PC-3 (cell line): ENCODE data around the gene RFT1. TPM values are rescaled to one million over a fixed set of nuclear protein-coding genes. Genes with fewer than 3 reads are reported as not detected.

Experiments used
- ATAC-seq: fragments of 200-7000 bp; cut with Tn5 transposase; 2 replicates; pipeline ENCODE4 v1.9.1; 2020; ENCODE audit warnings: mild to moderate bottlenecking, moderate library complexity
- BruUV-seq: library from RNA; stranded (reverse); fragments of 400-500 nt; replicated peaks from 2 replicates; lab custom pipeline; 2021; lab: Mats Ljungman, UMichigan
- CTCF ChIA-PET: fragments of 300-600 bp; sonication (Branson Sonifier 250); formaldehyde crosslinking; loops from one replicate; lab custom pipeline; 2022; ENCODE audit warnings: antibody characterized with exemption; lab: Charles Lee
- POLR2A ChIA-PET: fragments of 300-600 bp; sonication (Branson Sonifier 250); formaldehyde crosslinking; loops from one replicate; lab custom pipeline; 2022; ENCODE audit warnings: antibody characterized with exemption; ENCODE audit not compliant: unreplicated experiment; lab: Charles Lee
- DNase-seq: peaks from one replicate; pipeline ENCODE4 v3.0.0-alpha.2; 2015
- H2AFZ ChIP-seq: fragments of 300-600 bp; sonication (generic); 2 replicates; pipeline ENCODE4 v1.6.0; 2016; ENCODE audit warnings: antibody characterized with exemption, low read length
- H3F3A ChIP-seq: fragments of 300-600 bp; sonication (generic); one replicate; pipeline ENCODE4 v1.6.0; 2017; ENCODE audit warnings: antibody characterized with exemption, low read length, control low read depth, mild to moderate bottlenecking; ENCODE audit not compliant: unreplicated experiment
- H3K27ac ChIP-seq: fragments of 300-600 bp; sonication (generic); 2 replicates; pipeline ENCODE4 v1.5.1; 2016; ENCODE audit warnings: mild to moderate bottlenecking, low read length
- H3K27me3 ChIP-seq: fragments of 300-600 bp; sonication (generic); 2 replicates; pipeline ENCODE4 v1.6.1; 2016; ENCODE audit warnings: low read length, mixed read lengths
- H3K36me3 ChIP-seq: fragments of 300-600 bp; sonication (generic); 2 replicates; pipeline ENCODE4 v1.6.1; 2016; ENCODE audit warnings: low read depth, mixed run types, low read length, mixed read lengths
- H3K4me1 ChIP-seq: fragments of 300-600 bp; sonication (generic); 2 replicates; pipeline ENCODE4 v1.5.1; 2016; ENCODE audit warnings: low read length; ENCODE audit not compliant: insufficient read depth
- H3K4me2 ChIP-seq: fragments of 300-600 bp; sonication (generic); 2 replicates; pipeline ENCODE4 v1.6.0; 2016; ENCODE audit warnings: low read length
- H3K4me3 ChIP-seq: fragments of 300-600 bp; sonication (generic); 2 replicates; pipeline ENCODE4 v1.5.1; 2016; ENCODE audit warnings: mild to moderate bottlenecking, low read length, mixed read lengths
- H3K79me2 ChIP-seq: fragments of 300-600 bp; sonication (generic); 2 replicates; pipeline ENCODE4 v1.6.1; 2017; ENCODE audit warnings: low read length, mixed read lengths
- H3K9ac ChIP-seq: fragments of 300-600 bp; sonication (generic); 2 replicates; pipeline ENCODE4 v1.6.0; 2016; ENCODE audit warnings: mild to moderate bottlenecking, low read length
- H3K9me2 ChIP-seq: fragments of 300-600 bp; sonication (generic); replicated peaks from 2 replicates; pipeline ENCODE4 v1.6.1; 2016; ENCODE audit warnings: mixed run types, low read length, mixed read lengths
- H3K9me3 ChIP-seq: fragments of 300-600 bp; sonication (generic); 2 replicates; pipeline ENCODE4 v1.6.1; 2016; ENCODE audit warnings: low read length, mixed read lengths
- H4K20me1 ChIP-seq: fragments of 300-600 bp; sonication (generic); 2 replicates; pipeline ENCODE4 v1.6.1; 2016; ENCODE audit warnings: low read length, mixed read lengths
- EZH2 ChIP-seq: fragments of 300-600 bp; sonication (generic); IDR thresholded peaks from one replicate; pipeline ENCODE4 v1.6.1; 2017; ENCODE audit warnings: antibody characterized with exemption, mild to moderate bottlenecking, low read length; ENCODE audit not compliant: unreplicated experiment
- EZH2phosphoT487 ChIP-seq: fragments of 300-600 bp; sonication (generic); IDR thresholded peaks from 2 replicates; pipeline ENCODE4 v1.6.1; 2018; ENCODE audit warnings: mild to moderate bottlenecking, antibody characterized with exemption, low read length, borderline replicate concordance
- intact Hi-C: fragments of 100-400 bp; cut with micrococcal nuclease; formaldehyde crosslinking; loops from 2 replicates; pipeline ENCODE4 v1.9.0; 2023
- total RNA-seq: library from RNA; depleted of rRNA; stranded (reverse); fragments of >200 nt; gene quantifications from 2 replicates; pipeline ENCODE4 v1.2.3, GENCODE V29; 2014
- TF ChIP-seq, protein P1 (sequence below): fragments of 300-600 bp; sonication (generic); conservative IDR thresholded peaks from 2 replicates; pipeline ENCODE4 v1.5.1; 2017; ENCODE audit warnings: antibody characterized with exemption, low read depth, mild to moderate bottlenecking, low read length

RFT1 gene
- total RNA-seq, 1 experiment from 2014 or later = 24.6 TPM

- no peak overlapping the region for H3K9ac ChIP-seq
- DNase-seq (no peak), ATAC-seq (no peak)
- H3K27me3 ChIP-seq = no peaks in the 10 kb centered on the region
- peaks cover 16% of the 10 kb centered on the region; the same call in 1 of the 2 replicates for H4K20me1 ChIP-seq
- BruUV-seq = TSS peak; percentile 45
- H3K79me2 ChIP-seq = peaks cover 71% of the 10 kb centered on the region
- H3K4me3 ChIP-seq = peak overlapping the region; percentile 96
- no peak overlapping the region for H2AFZ ChIP-seq
- peak overlapping the region; percentile 87 for H3K4me2 ChIP-seq
- H3K36me3 ChIP-seq = no peaks in the 10 kb centered on the region; the same call in 1 of the 2 replicates
- peaks cover 40% of the 10 kb centered on the region for H3K4me1 ChIP-seq
- intact Hi-C loops = no loop called here
- ChIA-PET CTCF (interaction anchor here (0.7 kb wide), 1 partner anchor 29 kb away, joined by 4 read pairs; no protein-coding TSS in a partner anchor), POLR2A (no interaction called here)
- no peak overlapping the region for H3K27ac ChIP-seq
- no peaks in the 10 kb centered on the region for H3K9me3 ChIP-seq
- H3K9me2 ChIP-seq = no peaks in the 10 kb centered on the region
- H3F3A ChIP-seq = no peaks in the 10 kb centered on the region
- TF ChIP-seq EZH2 = no peak
- TF ChIP-seq EZH2phosphoT487 = no peak
- TF ChIP-seq, protein P1, sequence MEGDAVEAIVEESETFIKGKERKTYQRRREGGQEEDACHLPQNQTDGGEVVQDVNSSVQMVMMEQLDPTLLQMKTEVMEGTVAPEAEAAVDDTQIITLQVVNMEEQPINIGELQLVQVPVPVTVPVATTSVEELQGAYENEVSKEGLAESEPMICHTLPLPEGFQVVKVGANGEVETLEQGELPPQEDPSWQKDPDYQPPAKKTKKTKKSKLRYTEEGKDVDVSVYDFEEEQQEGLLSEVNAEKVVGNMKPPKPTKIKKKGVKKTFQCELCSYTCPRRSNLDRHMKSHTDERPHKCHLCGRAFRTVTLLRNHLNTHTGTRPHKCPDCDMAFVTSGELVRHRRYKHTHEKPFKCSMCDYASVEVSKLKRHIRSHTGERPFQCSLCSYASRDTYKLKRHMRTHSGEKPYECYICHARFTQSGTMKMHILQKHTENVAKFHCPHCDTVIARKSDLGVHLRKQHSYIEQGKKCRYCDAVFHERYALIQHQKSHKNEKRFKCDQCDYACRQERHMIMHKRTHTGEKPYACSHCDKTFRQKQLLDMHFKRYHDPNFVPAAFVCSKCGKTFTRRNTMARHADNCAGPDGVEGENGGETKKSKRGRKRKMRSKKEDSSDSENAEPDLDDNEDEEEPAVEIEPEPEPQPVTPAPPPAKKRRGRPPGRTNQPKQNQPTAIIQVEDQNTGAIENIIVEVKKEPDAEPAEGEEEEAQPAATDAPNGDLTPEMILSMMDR = no peak
Observed at GRCh38 chr3:53163444-53164387, 33.5 kb upstream of the RFT1 start.

DNA sequence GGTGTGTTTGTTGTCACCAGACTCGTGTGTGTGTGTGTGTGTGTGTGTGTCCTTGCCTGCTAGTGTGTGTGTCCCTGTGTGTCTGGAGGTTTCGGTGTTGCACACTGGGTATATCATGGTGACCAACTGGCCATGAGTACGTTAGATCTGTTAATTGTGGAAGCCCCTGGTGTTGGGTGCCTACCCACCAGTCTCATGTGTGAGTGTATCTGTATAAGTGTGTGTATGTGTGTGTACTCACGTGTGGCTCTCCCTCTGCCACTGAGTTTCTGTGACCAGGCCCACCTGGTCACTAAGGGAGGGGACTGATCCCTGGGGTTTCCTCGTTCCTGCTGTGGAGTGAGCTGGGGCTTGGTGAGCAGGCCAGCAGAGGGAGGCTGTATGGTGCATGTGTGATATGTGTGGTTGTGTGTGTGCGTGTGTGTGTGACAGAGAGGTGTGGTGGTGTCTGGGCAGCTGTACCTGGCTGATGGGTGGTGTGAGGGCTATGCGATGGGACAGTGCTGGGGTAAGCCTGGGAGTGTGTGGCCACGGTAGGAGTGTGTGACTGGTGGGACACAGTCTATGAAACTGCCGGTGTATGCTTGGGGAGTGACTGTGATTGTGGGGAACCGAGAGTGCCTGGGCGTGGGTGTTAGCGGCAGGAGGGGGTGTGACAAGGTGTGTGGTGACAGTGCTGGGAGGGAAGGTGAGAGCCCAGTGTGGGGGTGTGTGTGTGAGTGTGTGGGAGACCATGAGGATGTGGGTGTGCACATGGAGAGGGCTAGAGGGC lies 32.6 kb upstream of the RFT1 start:
- ATAC-seq (no peak), DNase-seq (peak; percentile 17)
- Histone ChIP-seq H3K27me3 (no peaks in the 10 kb centered on the region), H2AFZ (no peak overlapping the region), H3K9ac (peak overlapping the region; percentile 87), H3K9me3 (no peaks in the 10 kb centered on the region), H3K4me2 (peak overlapping the region; percentile 87), H3K9me2 (no peaks in the 10 kb centered on the region), H3K4me3 (peak overlapping the region; percentile 96), H4K20me1 (peaks cover 16% of the 10 kb centered on the region; the same call in 1 of the 2 replicates), H3K27ac (no peak overlapping the region), H3K4me1 (peaks cover 40% of the 10 kb centered on the region), H3F3A (no peaks in the 10 kb centered on the region), H3K36me3 (no peaks in the 10 kb centered on the region; the same call in 1 of the 2 replicates), H3K79me2 (peaks cover 64% of the 10 kb centered on the region)
- intact Hi-C loops = loop anchor here (1.0 kb wide), 1 partner anchor 49 kb away; no protein-coding TSS in a partner anchor
- POLR2A ChIA-PET = no interaction called here
- CTCF ChIA-PET = no interaction called here
- BruUV-seq = no TSS peak
- TF ChIP-seq, protein P1 = no peak
- TF ChIP-seq EZH2phosphoT487 (no peak), EZH2 (no peak)
